Large intestine (tissue), 3 donors: ENCODE results near the gene DNAJB11. TPM values are rescaled to one million over a fixed set of nuclear protein-coding genes. Genes with fewer than 3 reads are reported as not detected.
"Not testable (repeated sequence)": the region's sequence is repeated elsewhere in the genome, so short reads cannot be mapped to it uniquely, and the experiment has no call there.

Source experiments
- DNase-seq, 2 donors: peaks; one replicate each; pipeline versions ENCODE4 v3.0.0 to v3.0.0-alpha.2; 2013
- H3K27ac ChIP-seq: one replicate; pipeline ENCODE4 v1.5.1; 2013; ENCODE audit warnings: low read length
- H3K27me3 ChIP-seq: 2 replicates; pipeline ENCODE4 v1.6.1; 2013; ENCODE audit warnings: low read length; ENCODE audit not compliant: control insufficient read depth, insufficient read depth
- H3K36me3 ChIP-seq: 2 replicates; pipeline ENCODE4 v1.6.1; 2013; ENCODE audit warnings: low read length; ENCODE audit not compliant: control insufficient read depth, insufficient read depth
- H3K4me1 ChIP-seq: one replicate; pipeline ENCODE4 v1.6.1; 2013; ENCODE audit warnings: low read length; ENCODE audit not compliant: control insufficient read depth, insufficient read depth
- H3K4me3 ChIP-seq: one replicate; pipeline ENCODE4 v1.5.1; 2013; ENCODE audit warnings: low read length
- H3K9me3 ChIP-seq: one replicate; pipeline ENCODE4 v1.6.1; 2013; ENCODE audit warnings: mild to moderate bottlenecking, low read depth, low read length, moderate library complexity; ENCODE audit not compliant: control insufficient read depth
- WGBS: methylation state at CpG from one replicate; pipeline ENCODE4 v1.1.5; 2013; ENCODE audit warnings: low lambda C conversion rate; ENCODE audit not compliant: insufficient coverage; 5-methylcytosine and 5-hydroxymethylcytosine counted together
- polyA plus RNA-seq: library from polyadenylated mRNA; unstranded; fragments of 120-200 nt; gene quantifications from one replicate; pipeline ENCODE4 v1.2.1, GENCODE V29; 2013

DNAJB11 gene
- polyA plus RNA-seq, 1 donor: 68.7 TPM

- Histone ChIP-seq H3K36me3 (no peaks in the 10 kb centered on the region), H3K4me3 (no peak overlapping the region), H3K4me1 (no peaks in the 10 kb centered on the region), H3K27ac (no peak overlapping the region), H3K27me3 (peaks cover 7% of the 10 kb centered on the region), H3K9me3 (no peaks in the 10 kb centered on the region)
- no peak for DNase-seq
These were observed 40.1 kb upstream of the DNAJB11 start for GRCh38 chr3:186530415-186530814.

- not testable (repeated sequence) for H3K4me1 ChIP-seq, H3K36me3 ChIP-seq, DNase-seq, H3K27ac ChIP-seq, H3K27me3 ChIP-seq, H3K4me3 ChIP-seq, H3K9me3 ChIP-seq
- no CpG with 5 or more reads among the region's 3 CpGs for WGBS
These were observed 38.8 kb upstream of the DNAJB11 start for GRCh38 chr3:186531694-186532093.

- no peaks in the 10 kb centered on the region for H3K4me1 ChIP-seq
- H3K4me3 ChIP-seq: no peak overlapping the region
- no peaks in the 10 kb centered on the region for H3K9me3 ChIP-seq
- H3K27me3 ChIP-seq: no peaks in the 10 kb centered on the region
- H3K36me3 ChIP-seq: no peaks in the 10 kb centered on the region
- DNase-seq: no peak
- no peak overlapping the region for H3K27ac ChIP-seq
- no CpG with 5 or more reads among the region's 1 CpG for WGBS
These were observed 37.9 kb upstream of the DNAJB11 start for GRCh38 chr3:186532598-186533072.

- no peaks in the 10 kb centered on the region for H3K27me3 ChIP-seq
- no peaks in the 10 kb centered on the region for H3K4me1 ChIP-seq
- no peak overlapping the region for H3K4me3 ChIP-seq
- DNase-seq: no peak
- H3K36me3 ChIP-seq: no peaks in the 10 kb centered on the region
- WGBS: 93% methylated on average over 2 of the region's 6 CpGs
- H3K9me3 ChIP-seq: no peaks in the 10 kb centered on the region
- H3K27ac ChIP-seq: no peak overlapping the region
These were observed 36.3 kb upstream of the DNAJB11 start for GRCh38 chr3:186534113-186534669.

- no peaks in the 10 kb centered on the region for H3K9me3 ChIP-seq
- no peaks in the 10 kb centered on the region for H3K4me1 ChIP-seq
These were observed 33.4 kb upstream of the DNAJB11 start for GRCh38 chr3:186536883-186537844.

GRCh38 chr3:186538779-186539178 lies 31.7 kb upstream of the DNAJB11 start:
- no peak overlapping the region for H3K4me3 ChIP-seq
- H3K27ac ChIP-seq: no peak overlapping the region
- DNase-seq: no peak
- H3K36me3 ChIP-seq: no peaks in the 10 kb centered on the region
- no CpG with 5 or more reads among the region's 3 CpGs for WGBS
- H3K4me1 ChIP-seq: no peaks in the 10 kb centered on the region
- no peaks in the 10 kb centered on the region for H3K9me3 ChIP-seq
- no peaks in the 10 kb centered on the region for H3K27me3 ChIP-seq

More at GRCh38 chr3:186536883-186537844, 33.4 kb upstream of the DNAJB11 start:
- Histone ChIP-seq H3K36me3 (no peaks in the 10 kb centered on the region), H3K27me3 (no peaks in the 10 kb centered on the region), H3K4me3 (no peak overlapping the region), H3K27ac (no peak overlapping the region)
- DNase-seq: no peak

- Histone ChIP-seq H3K4me1 (no peaks in the 10 kb centered on the region), H3K36me3 (peaks cover 5% of the 10 kb centered on the region), H3K27me3 (no peaks in the 10 kb centered on the region), H3K9me3 (no peaks in the 10 kb centered on the region), H3K4me3 (no peak overlapping the region), H3K27ac (no peak overlapping the region)
- peak; percentile 72 to 77 for DNase-seq
- WGBS: no CpG with 5 or more reads among the region's 8 CpGs
These were observed 30.2 kb upstream of the DNAJB11 start for GRCh38 chr3:186540221-186540834.

GRCh38 chr3:186540835-186541226 lies 29.7 kb upstream of the DNAJB11 start:
- 71% methylated on average over 1 of the region's 2 CpGs for WGBS

GRCh38 chr3:186544281-186544680 lies 26.2 kb upstream of the DNAJB11 start, which contains the start of gene CRYGS:
TSS of gene CRYGS (minus strand) at chr3:186544380. CDS start at chr3:186544326, 54 bp downstream.
- Histone ChIP-seq H3K9me3 (no peaks in the 10 kb centered on the region), H3K4me3 (no peak within 1 kb of the TSS), H3K4me1 (no peaks in the 10 kb centered on the region), H3K27ac (no peak within 1 kb of the TSS), H3K36me3 (peaks cover 12% of the 10 kb centered on the region), H3K27me3 (no peaks in the 10 kb centered on the region)
- 100% methylated on average over 1 of the region's 2 CpGs for WGBS
- DNase-seq: no peak

More at GRCh38 chr3:186540835-186541226, 29.7 kb upstream of the DNAJB11 start:
- no peak for DNase-seq
- Histone ChIP-seq H3K4me3 (no peak overlapping the region), H3K27ac (no peak overlapping the region), H3K27me3 (no peaks in the 10 kb centered on the region), H3K9me3 (no peaks in the 10 kb centered on the region), H3K4me1 (no peaks in the 10 kb centered on the region), H3K36me3 (peaks cover 5% of the 10 kb centered on the region)

GRCh38 chr3:186549497-186549896 lies 21.0 kb upstream of the DNAJB11 start:
- WGBS: 100% methylated on average over 1 of the region's 3 CpGs
- peaks cover 20% of the 10 kb centered on the region for H3K36me3 ChIP-seq
- H3K27ac ChIP-seq: no peak overlapping the region
- H3K4me1 ChIP-seq: no peaks in the 10 kb centered on the region
- no peaks in the 10 kb centered on the region for H3K9me3 ChIP-seq
- H3K27me3 ChIP-seq: no peaks in the 10 kb centered on the region
- no peak overlapping the region for H3K4me3 ChIP-seq
- no peak for DNase-seq
